Endothelial cell of umbilical vein (primary cell): Measurements from ENCODE around the gene OOSP2. TPM values are rescaled to one million over a fixed set of nuclear protein-coding genes. Genes with fewer than 3 reads are reported as not detected.

ENCODE experiments used
- BruUV-seq: library from RNA; stranded (reverse); fragments of 400-500 nt; replicated peaks from 2 replicates; lab custom pipeline; 2021; lab: Mats Ljungman, UMichigan
- CTCF ChIA-PET: fragments of 300-600, 350-600 bp; sonication (Branson Sonifier 250); formaldehyde crosslinking; loops from one replicate; lab custom pipeline; 2021; ENCODE audit warnings: antibody characterized with exemption, inconsistent platforms; lab: Charles Lee
- POLR2A ChIA-PET: fragments of 300-600, 350-600 bp; sonication (Branson Sonifier 250); formaldehyde crosslinking; loops from one replicate; lab custom pipeline; 2021; ENCODE audit warnings: antibody characterized with exemption, inconsistent platforms; lab: Charles Lee
- DNase-seq: peaks from one replicate; pipeline ENCODE4 v3.0.0-alpha.2; 2011; ENCODE audit warnings: low read depth, low spot score
- FAIRE-seq: peaks from 2 replicates; lab custom pipeline; 2011; peaks lifted over from hg19 to GRCh38; lab: Jason Lieb, UNC
- H2AFZ ChIP-seq: 2 replicates; pipeline ENCODE4 v1.6.0; 2012; ENCODE audit warnings: low read depth, low read length, control low read depth, inconsistent platforms
- H3K27ac ChIP-seq: 2 replicates; pipeline ENCODE4 v1.5.1; 2011; ENCODE audit warnings: low read depth, mild to moderate bottlenecking, control low read depth, low read length, moderate library complexity; ENCODE audit not compliant: insufficient read depth
- H3K27me3 ChIP-seq, 2 experiments: 2 replicates each; pipeline versions ENCODE4 v1.6.0 to v1.6.1; 2011; ENCODE audit warnings: low read length in 2 of 2, mixed read lengths in 1 of 2; ENCODE audit not compliant: control insufficient read depth in 2 of 2, insufficient read depth in 2 of 2
- H3K36me3 ChIP-seq, 2 experiments: 2 replicates in 1 of 2; 3 replicates in 1 of 2; pipeline ENCODE4 v1.5.1; 2011; ENCODE audit warnings: low read length in 2 of 2, mild to moderate bottlenecking in 1 of 2, moderate library complexity in 1 of 2; ENCODE audit not compliant: control insufficient read depth in 2 of 2, insufficient read depth in 2 of 2; ENCODE audit errors: extremely low read depth in 1 of 2
- H3K4me1 ChIP-seq: 3 replicates; pipeline ENCODE4 v1.5.1; 2011; ENCODE audit warnings: mild to moderate bottlenecking, low read length; ENCODE audit not compliant: control insufficient read depth, insufficient read depth; ENCODE audit errors: extremely low read depth
- H3K4me2 ChIP-seq: 2 replicates; pipeline ENCODE4 v1.6.1; 2011; ENCODE audit warnings: low read length, control low read depth, mixed read lengths; ENCODE audit not compliant: insufficient read depth
- H3K4me3 ChIP-seq, 3 experiments: fragments of 200-600 bp in 1 of 3; sonication (generic), shearing (Covaris generic) in 1 of 3; replicated peaks in 1 of 3; 2 replicates each; pipeline ENCODE4 v1.5.1; 2011 to 2016; ENCODE audit warnings: control low read depth in 3 of 3, low read length in 3 of 3, mild to moderate bottlenecking in 2 of 3, inconsistent platforms in 1 of 3, low read depth in 1 of 3, moderate library complexity in 1 of 3; ENCODE audit not compliant: insufficient read depth in 1 of 3
- H3K79me2 ChIP-seq: 2 replicates; pipeline ENCODE4 v1.6.0; 2012; ENCODE audit warnings: low read length, inconsistent platforms; ENCODE audit not compliant: control insufficient read depth, insufficient read depth
- H3K9ac ChIP-seq: replicated peaks from 2 replicates; pipeline ENCODE3; 2011; ENCODE audit warnings: low read length, control low read depth; ENCODE audit not compliant: insufficient read depth; ENCODE audit errors: extremely low read depth
- H3K9me1 ChIP-seq: replicated peaks from 3 replicates; pipeline ENCODE4 v1.6.0; 2011; ENCODE audit warnings: mild to moderate bottlenecking, low read length; ENCODE audit not compliant: control insufficient read depth, insufficient read depth; ENCODE audit errors: extremely low read depth
- H3K9me3 ChIP-seq: replicated peaks from 2 replicates; pipeline ENCODE4 v1.5.1; 2012; ENCODE audit warnings: low read length, inconsistent platforms; ENCODE audit not compliant: control insufficient read depth, insufficient read depth
- H4K20me1 ChIP-seq: replicated peaks from 2 replicates; pipeline ENCODE3; 2011; ENCODE audit warnings: mild to moderate bottlenecking, low read length; ENCODE audit not compliant: control insufficient read depth, insufficient read depth; ENCODE audit errors: extremely low read depth
- EZH2 ChIP-seq: IDR thresholded peaks from 2 replicates; pipeline ENCODE4 v1.6.1; 2012; ENCODE audit warnings: borderline replicate concordance, low read depth, mild to moderate bottlenecking, moderate library complexity, low read length, inconsistent platforms; ENCODE audit not compliant: severe bottlenecking
- FOS ChIP-seq: IDR thresholded peaks from 2 replicates; pipeline ENCODE4 v1.6.1; 2011; ENCODE audit warnings: mild to moderate bottlenecking, low read length, moderate library complexity, borderline replicate concordance; ENCODE audit not compliant: insufficient read depth
- GATA2 ChIP-seq: IDR thresholded peaks from 2 replicates; pipeline ENCODE4 v1.7.0; 2011; ENCODE audit warnings: low read depth, mild to moderate bottlenecking, moderate library complexity, mixed read lengths, low read length; ENCODE audit not compliant: insufficient read length, insufficient read depth
- JUN ChIP-seq: IDR thresholded peaks from 2 replicates; pipeline ENCODE4 v1.6.1; 2011; ENCODE audit warnings: borderline replicate concordance, low read depth; ENCODE audit not compliant: insufficient read length, insufficient read depth
- MYC ChIP-seq: IDR thresholded peaks from one replicate; pipeline ENCODE4 v1.6.1; 2011; ENCODE audit warnings: mild to moderate bottlenecking, low read depth, low read length
- POLR2A ChIP-seq: IDR thresholded peaks from 2 replicates; pipeline ENCODE4 v1.6.1; 2012; ENCODE audit warnings: low read depth, mild to moderate bottlenecking, control low read depth, low read length
- POLR2AphosphoS5 ChIP-seq: IDR thresholded peaks from 2 replicates; pipeline ENCODE4 v1.6.1; 2012; ENCODE audit warnings: low read depth, mild to moderate bottlenecking, control low read depth, low read length, moderate library complexity; ENCODE audit not compliant: insufficient read depth
- dilution Hi-C: fragments of 300-500 bp; cut with MboI; formaldehyde crosslinking; loops from one replicate; pipeline ENCODE4 v1.15.0; 2019; ENCODE audit warnings: low sequenced_read_pairs; ENCODE audit not compliant: extremely low pct_ligation_motif_present
- intact Hi-C: fragments of 100-400 bp; cut with micrococcal nuclease; formaldehyde crosslinking; loops from one replicate; pipeline ENCODE4 v1.10.0; 2022
- polyA plus RNA-seq, 4 experiments: library from polyadenylated mRNA; depleted of rRNA in 3 of 4; stranded (reverse) in 3 of 4; unstranded in 1 of 4; fragments of >200 nt; gene quantifications; 2 replicates each; pipeline versions ENCODE4 v1.2.1 to v1.2.3, GENCODE V29; 2011 to 2012; ENCODE audit warnings: missing spikeins in 1 of 4
- total RNA-seq: library from RNA; stranded (reverse); gene quantifications from 2 replicates; pipeline ENCODE4 v1.2.3, GENCODE V29; 2021
- TF ChIP-seq, protein P1 (sequence below), 2 donors: IDR thresholded peaks; 1 replicate in 1 of 2; 2 replicates in 1 of 2; pipeline ENCODE4 v1.5.1; 2011; ENCODE audit warnings: low read length in 2 of 2, mild to moderate bottlenecking in 2 of 2, moderate library complexity in 2 of 2, control low read depth in 1 of 2, inconsistent platforms in 1 of 2, low read depth in 1 of 2; ENCODE audit not compliant: insufficient read depth in 1 of 2; ENCODE audit errors: extremely low read depth in 1 of 2
- TF ChIP-seq, protein P2 (sequence below): IDR thresholded peaks from 2 replicates; pipeline ENCODE4 v1.6.1; 2011; ENCODE audit not compliant: insufficient read depth, insufficient read length

Gene OOSP2
- total and polyA plus RNA-seq, 2 donors (not counting 3 experiments of a cell fraction or from before 2014, with no cell fraction given), result not detected

DNA sequence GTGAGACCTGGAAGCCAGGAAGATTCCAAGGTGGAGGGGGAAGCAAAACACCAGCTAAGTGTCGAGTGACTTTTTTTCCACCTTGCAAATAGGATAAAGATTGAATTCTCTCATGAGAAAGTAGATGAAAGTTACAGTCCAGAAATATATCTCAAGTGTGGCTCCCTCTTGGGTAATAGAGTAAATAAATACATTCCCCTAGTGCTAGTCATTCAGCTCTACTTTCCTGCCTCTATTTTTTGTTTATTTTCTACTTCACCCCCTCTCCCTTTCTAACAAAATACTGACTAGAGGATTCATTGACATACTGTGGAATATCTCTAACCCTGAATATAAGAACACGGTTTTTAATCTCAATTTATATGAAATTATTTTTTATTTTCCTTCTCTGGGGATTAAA lies 42.4 kb upstream of the OOSP2 start:
- peaks cover 6 to 7% of the 10 kb centered on the region in 2 experiments for H3K27me3 ChIP-seq
- dilution Hi-C loops, result no loop called here
- intact Hi-C loops, result no loop called here
- no peak overlapping the region for H3K4me2 ChIP-seq
- no peak overlapping the region for H3K4me3 ChIP-seq
- no peaks in the 10 kb centered on the region for H4K20me1 ChIP-seq
- ChIA-PET POLR2A (no interaction called here), CTCF (interaction anchor here (0.9 to 1.5 kb wide), 2 partner anchors 10 to 35 kb away, joined by 3 read pairs; no protein-coding TSS in a partner anchor)
- no TSS peak for BruUV-seq
- TF ChIP-seq FOS, result no peak
- TF ChIP-seq POLR2A, result no peak
- TF ChIP-seq MYC, result no peak
- TF ChIP-seq EZH2, result no peak
- TF ChIP-seq, protein P1, sequence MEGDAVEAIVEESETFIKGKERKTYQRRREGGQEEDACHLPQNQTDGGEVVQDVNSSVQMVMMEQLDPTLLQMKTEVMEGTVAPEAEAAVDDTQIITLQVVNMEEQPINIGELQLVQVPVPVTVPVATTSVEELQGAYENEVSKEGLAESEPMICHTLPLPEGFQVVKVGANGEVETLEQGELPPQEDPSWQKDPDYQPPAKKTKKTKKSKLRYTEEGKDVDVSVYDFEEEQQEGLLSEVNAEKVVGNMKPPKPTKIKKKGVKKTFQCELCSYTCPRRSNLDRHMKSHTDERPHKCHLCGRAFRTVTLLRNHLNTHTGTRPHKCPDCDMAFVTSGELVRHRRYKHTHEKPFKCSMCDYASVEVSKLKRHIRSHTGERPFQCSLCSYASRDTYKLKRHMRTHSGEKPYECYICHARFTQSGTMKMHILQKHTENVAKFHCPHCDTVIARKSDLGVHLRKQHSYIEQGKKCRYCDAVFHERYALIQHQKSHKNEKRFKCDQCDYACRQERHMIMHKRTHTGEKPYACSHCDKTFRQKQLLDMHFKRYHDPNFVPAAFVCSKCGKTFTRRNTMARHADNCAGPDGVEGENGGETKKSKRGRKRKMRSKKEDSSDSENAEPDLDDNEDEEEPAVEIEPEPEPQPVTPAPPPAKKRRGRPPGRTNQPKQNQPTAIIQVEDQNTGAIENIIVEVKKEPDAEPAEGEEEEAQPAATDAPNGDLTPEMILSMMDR (IDR thresholded peaks at IDR 0.05; ENCODE audit: extremely low read depth in 1 of 2, insufficient read depth in 1 of 2, low read depth in 1 of 2, low read length in 2 of 2), result no peak
- no peak for TF ChIP-seq JUN
- TF ChIP-seq GATA2, result no peak
- no peak for TF ChIP-seq POLR2AphosphoS5
- TF ChIP-seq, protein P2, sequence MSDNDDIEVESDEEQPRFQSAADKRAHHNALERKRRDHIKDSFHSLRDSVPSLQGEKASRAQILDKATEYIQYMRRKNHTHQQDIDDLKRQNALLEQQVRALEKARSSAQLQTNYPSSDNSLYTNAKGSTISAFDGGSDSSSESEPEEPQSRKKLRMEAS, result no peak
- no peak overlapping the region for H3K27ac ChIP-seq
- no peak overlapping the region for H2AFZ ChIP-seq
- H3K9me3 ChIP-seq, result no peaks in the 10 kb centered on the region
- no peaks in the 10 kb centered on the region for H3K9me1 ChIP-seq
- H3K9ac ChIP-seq, result no peak overlapping the region
- H3K36me3 ChIP-seq, result no peaks in the 10 kb centered on the region
- DNase-seq (no peak), FAIRE-seq (no peak)
- H3K4me1 ChIP-seq, result no peaks in the 10 kb centered on the region
- H3K79me2 ChIP-seq, result no peaks in the 10 kb centered on the region
